ELR (cell line): ENCODE data around the gene RNLS.
A peak's percentile ranks its signal among the peaks of the same experiment; 100 is the strongest.

ENCODE experiments used
- DNase-seq: peaks from one replicate; pipeline ENCODE4 v3.0.0-alpha.2; 2015; ENCODE audit warnings: low read depth

Gene RNLS

GRCh38 chr10:88256886-88257285, 326.2 kb downstream of the RNLS start:
- no peak for DNase-seq

- no peak for DNase-seq
Observed at GRCh38 chr10:88256013-88256680, 327.0 kb downstream of the RNLS start.

GRCh38 chr10:88254091-88254490, 329.0 kb downstream of the RNLS start:
- DNase-seq, result peak; percentile 92

- DNase-seq, result peak; percentile 15
Observed at GRCh38 chr10:88253622-88254021, 329.5 kb downstream of the RNLS start.

GRCh38 chr10:88253128-88253527, 330.0 kb downstream of the RNLS start:
- DNase-seq, result no peak

- peak; percentile 29 for DNase-seq
Observed at GRCh38 chr10:88249450-88249849, 333.7 kb downstream of the RNLS start.

- no peak for DNase-seq
Observed at GRCh38 chr10:88246675-88247074, 336.4 kb downstream of the RNLS start.

- no peak for DNase-seq
Observed at GRCh38 chr10:88245974-88246511, 337.1 kb downstream of the RNLS start.

GRCh38 chr10:88244781-88245625, 338.1 kb downstream of the RNLS start:
- no peak for DNase-seq

- DNase-seq, result peak; percentile 47
Observed at GRCh38 chr10:88243836-88244730, 339.0 kb downstream of the RNLS start.

GRCh38 chr10:88243202-88243744, 339.8 kb downstream of the RNLS start:
- no peak for DNase-seq

GRCh38 chr10:88241501-88241900, 341.6 kb downstream of the RNLS start:
- DNase-seq, result no peak

GRCh38 chr10:88239212-88239611, 343.9 kb downstream of the RNLS start:
- DNase-seq, result no peak

GRCh38 chr10:88238615-88238914, 344.6 kb downstream of the RNLS start:
- no peak for DNase-seq

GRCh38 chr10:88237896-88238614, 345.1 kb downstream of the RNLS start:
- DNase-seq, result no peak

- no peak for DNase-seq
Observed at GRCh38 chr10:88236121-88236743, 346.9 kb downstream of the RNLS start.

- DNase-seq, result no peak
Observed at GRCh38 chr10:88234297-88234696, 348.8 kb downstream of the RNLS start.

GRCh38 chr10:88233870-88234269, 349.2 kb downstream of the RNLS start:
- no peak for DNase-seq

GRCh38 chr10:88232983-88233543, 350.1 kb downstream of the RNLS start:
- DNase-seq, result no peak

- DNase-seq, result no peak
Observed at GRCh38 chr10:88232029-88232895, 350.9 kb downstream of the RNLS start.
